NOMO-1 (cell line): Measurements from ENCODE around the gene SLC38A3.
A peak's percentile ranks its signal among the peaks of the same experiment; 100 is the strongest.

Source experiments
- DNase-seq, 2 experiments: peaks; one replicate each; lab custom pipeline; 2025; ENCODE audit not compliant: unreplicated experiment in 2 of 2; lab: John Stamatoyannopoulos, UW

Gene SLC38A3

DNA sequence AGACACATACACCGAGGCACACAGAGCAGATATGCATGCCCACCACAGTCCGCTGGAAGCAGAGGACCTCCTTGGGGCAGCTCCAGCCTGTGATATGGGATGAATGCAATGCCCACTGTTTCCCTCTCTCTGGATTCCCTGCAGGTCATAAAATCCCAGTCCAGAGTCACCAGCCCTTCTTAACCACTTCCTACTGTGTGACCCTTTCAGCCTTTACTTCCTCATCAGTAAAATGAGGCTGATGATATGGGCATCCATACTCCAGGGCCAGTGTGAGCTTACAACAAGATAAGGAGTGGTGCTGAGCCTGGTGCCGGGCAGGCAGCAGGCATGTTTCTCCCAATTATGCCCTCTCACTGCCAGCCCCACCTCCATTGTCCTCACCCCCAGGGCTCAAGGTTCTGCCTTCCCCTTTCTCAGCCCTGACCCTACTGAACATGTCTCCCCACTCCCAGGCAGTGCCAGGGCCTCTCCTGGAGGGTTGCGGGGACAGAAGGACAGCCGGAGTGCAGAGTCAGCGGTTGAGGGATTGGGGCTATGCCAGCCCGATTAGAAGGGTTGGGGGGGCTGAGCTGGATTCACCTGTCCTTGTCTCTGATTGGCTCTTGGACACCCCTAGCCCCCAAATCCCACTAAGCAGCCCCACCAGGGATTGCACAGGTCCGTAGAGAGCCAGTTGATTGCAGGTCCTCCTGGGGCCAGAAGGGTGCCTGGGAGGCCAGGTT lies 14.0 kb upstream of the SLC38A3 start, which contains the start of gene GNAT1:
GNAT1 (plus strand) TSS at position 675 of the 725 bp plus-strand sequence. CDS start 116 bp downstream, outside the sequence.
- DNase-seq, result peak; percentile 36 to 73

DNA sequence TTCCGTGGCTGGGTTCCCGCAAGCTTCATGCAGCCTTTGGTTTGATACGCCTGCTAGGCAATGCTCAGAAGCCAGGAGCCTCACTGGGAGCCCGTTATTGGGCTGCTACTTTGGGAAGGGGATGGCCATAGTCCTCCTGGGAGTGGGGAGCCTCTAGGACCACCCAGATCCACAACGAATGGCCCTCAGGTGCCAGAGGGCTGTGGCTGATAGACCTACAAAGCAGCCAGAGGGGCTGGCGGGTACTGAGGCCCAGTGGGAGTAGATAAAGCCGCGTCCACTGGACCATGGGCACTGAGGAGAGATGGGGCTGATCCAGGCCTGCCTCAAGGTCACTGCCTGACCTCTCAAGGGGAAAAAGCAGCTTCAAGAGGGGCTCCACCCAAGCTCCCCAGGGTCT lies 12.9 kb upstream of the SLC38A3 start:
- DNase-seq, result no peak

DNA sequence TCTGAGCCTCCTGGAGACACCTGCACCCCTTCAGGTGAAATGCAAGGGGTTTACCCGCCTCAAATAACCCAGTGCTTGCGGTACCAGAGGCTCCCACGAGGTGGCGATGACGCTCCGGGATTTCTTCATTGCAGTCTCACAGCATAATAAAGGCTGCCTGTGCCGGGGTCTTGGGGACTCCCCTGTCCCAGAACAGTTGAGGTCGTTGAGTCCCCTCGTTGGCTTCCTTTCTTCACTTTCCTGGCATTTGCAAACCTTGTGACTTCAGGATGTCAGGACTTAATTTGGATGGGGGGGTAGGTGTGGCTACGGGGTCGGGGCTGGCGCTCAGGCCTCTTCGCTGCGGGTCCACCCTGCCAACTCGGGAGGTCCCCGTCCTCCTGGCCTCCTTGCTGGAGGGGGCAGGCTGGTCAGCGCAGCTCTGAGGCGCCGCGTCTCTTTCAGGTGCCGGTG lies 12.4 kb upstream of the SLC38A3 start:
- peak; percentile 11 to 39 for DNase-seq

DNA sequence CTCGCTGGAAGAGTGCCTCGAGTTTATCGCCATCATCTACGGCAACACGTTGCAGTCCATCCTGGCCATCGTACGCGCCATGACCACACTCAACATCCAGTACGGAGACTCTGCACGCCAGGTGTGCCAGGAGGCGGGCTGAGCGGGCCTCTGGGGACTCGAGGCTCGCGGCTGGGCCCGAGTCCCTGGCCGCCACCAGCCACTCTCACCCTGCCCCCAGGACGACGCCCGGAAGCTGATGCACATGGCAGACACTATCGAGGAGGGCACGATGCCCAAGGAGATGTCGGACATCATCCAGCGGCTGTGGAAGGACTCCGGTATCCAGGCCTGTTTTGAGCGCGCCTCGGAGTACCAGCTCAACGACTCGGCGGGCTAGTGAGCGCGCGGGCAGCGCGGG lies 11.8 kb upstream of the SLC38A3 start:
- no peak for DNase-seq

DNA sequence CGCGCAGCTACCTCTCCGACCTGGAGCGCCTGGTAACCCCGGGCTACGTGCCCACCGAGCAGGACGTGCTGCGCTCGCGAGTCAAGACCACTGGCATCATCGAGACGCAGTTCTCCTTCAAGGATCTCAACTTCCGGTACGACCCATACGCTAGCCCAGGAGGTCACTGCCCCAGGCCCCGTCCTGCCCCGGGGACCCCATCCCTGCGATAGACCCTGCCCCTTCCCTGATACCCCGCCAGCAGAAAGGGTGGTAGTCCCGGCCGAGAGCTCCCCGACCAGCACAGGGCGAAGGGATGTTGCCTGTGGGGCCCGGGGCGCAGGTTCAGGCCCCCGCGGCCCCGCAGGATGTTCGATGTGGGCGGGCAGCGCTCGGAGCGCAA lies 11.3 kb upstream of the SLC38A3 start:
- DNase-seq, result no peak

DNA sequence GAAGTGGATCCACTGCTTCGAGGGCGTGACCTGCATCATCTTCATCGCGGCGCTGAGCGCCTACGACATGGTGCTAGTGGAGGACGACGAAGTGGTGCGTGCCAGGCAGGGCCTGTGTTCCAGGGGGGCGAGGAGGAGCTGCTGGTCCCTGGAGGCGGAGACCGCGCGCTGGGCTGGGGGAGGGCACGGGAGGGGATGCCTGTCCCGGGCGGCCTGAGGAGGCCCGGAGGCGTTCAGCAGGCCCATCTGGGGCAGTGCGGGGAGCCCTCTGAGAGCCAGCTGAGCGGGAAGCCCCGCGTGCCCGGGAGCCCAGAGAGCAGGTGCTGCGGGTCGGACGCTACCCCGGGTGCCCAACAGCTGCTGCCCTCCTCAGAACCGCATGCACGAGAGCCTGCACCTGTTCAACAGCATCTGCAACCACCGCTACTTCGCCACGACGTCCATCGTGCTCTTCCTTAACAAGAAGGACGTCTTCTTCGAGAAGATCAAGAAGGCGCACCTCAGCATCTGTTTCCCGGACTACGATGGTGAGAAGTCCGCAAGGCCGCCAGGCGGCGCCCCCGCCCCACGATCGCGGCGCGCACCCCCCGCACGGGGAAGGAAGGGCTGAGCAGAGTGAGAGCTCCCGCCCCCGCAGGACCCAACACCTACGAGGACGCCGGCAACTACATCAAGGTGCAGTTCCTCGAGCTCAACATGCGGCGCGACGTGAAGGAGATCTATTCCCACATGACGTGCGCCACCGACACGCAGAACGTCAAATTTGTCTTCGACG lies 10.8 kb upstream of the SLC38A3 start:
- DNase-seq, result peak; percentile 33 to 49

DNA sequence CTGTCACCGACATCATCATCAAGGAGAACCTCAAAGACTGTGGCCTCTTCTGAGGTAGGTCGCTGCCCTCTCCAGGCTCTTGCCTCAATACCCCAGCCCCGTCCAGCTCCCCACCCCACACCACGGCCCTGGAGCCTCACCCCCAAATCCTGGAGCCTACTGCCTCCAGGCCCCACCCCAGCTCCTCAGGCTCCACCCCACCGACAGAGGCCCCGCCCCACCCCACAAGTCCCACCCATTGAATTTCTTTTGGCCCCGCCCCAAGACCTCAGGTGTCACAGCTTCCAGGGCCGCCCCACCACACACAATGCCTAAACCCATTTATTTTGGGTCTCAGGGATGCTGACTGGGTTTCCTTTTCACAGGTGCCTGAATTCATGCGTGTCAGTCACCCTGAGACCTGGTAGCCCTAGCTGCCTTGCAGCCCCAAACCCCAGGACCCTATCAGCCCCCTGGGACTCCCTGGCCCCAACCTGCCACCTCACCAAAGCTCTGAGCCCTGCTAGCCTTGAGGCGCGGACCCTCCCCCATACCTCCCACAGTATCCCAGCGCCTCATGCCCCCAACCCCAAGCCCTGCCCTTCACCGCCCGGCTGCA lies 10.1 kb upstream of the SLC38A3 start:
- DNase-seq, result no peak

DNA sequence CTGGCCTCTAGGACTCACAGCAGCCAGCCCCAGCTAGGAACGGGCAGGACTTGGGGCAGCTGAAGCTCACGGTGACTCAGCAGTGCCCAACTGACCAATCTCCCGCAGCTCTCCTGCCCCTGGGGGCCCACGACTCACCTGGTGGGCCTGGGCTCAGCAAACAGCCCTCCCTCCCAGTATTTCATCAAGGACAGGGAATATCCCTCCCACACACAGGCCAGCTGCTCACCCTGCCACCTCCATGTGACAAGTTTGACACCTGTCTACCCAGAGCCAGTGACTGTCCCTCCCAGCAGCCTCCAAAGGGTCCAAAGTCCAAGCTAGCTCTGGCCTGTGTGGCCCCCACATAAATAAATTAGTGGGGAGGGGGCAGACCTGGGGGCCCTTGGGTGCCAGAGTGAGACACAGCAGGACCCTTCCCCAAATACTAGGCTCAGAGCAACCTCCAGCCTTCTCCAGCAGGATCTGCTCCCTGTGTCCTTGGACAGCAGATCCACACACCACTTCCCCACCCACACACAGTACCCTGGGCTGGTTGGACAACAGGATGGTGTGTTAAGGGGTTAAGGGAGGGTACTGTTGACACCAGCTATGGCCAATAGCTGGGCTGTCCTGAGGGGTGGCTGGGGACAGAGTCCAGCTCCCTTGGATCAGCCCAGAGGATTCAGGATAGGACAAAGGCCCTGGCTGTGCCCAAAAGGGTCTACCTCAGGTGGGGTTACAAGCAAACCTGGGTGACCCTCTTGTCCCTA lies 9.4 kb upstream of the SLC38A3 start:
- no peak for DNase-seq

DNA sequence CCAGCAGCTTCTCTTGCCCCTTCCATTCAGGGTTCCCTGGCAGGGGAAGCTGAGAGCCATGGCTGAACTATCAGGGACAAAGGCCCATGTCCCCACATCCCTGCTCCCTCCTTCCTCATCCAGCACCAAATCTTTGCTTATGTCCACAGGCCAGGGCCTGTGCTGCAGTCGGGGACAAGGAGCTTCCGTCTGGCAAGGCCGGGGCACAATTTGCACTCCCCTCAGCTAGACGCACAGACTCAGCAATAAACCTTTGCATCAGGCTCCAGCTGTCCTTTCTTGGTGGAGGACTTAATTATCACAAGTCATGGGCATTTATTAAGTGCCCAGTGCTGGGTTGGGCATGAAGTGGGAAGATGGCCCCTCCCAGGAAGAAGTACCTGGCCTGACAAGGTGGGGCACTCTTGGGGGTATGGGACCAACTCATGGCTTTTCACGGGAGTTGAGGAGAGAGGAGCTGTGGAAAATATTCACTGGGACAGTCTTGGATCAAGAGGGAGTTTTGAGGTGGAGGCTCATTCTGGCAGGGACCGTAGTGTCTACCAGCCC lies 8.7 kb upstream of the SLC38A3 start:
- DNase-seq, result no peak

DNA sequence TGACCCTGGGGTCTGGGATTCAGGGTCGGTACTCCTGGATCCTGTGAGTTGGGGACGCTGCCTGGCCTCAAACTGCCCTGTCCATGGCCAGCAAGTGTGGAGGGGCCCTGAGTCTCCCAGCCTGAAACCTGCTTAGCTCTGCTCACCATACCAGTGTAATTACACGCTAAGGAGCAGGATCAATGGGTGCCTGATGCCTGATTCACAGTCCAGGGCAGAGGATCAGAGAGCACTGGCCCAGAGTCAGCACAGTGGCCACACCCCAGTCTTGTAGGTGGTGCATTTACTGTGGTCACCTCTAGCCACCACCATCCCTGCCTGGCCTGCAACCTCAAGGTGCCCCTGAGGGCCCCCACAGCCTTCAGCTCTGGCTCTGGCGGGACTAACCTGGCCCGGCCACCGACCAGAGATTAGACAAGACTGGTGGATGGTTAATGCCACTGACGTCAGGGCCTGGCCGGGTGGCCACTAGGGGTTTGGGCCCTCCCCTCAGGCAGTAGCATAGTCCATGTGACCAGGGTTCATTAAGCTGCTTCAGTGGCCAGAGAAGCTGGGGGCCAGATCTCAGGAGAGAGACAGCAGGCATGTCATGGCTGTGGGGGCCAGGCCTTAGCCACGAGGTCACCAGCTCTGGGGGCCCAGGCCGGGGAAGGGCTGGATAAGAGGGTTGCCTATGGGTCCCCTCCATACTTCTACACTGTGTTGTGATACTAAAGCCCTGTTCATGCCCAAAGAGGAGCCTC lies 3.3 kb upstream of the SLC38A3 start:
- DNase-seq, result no peak

DNA sequence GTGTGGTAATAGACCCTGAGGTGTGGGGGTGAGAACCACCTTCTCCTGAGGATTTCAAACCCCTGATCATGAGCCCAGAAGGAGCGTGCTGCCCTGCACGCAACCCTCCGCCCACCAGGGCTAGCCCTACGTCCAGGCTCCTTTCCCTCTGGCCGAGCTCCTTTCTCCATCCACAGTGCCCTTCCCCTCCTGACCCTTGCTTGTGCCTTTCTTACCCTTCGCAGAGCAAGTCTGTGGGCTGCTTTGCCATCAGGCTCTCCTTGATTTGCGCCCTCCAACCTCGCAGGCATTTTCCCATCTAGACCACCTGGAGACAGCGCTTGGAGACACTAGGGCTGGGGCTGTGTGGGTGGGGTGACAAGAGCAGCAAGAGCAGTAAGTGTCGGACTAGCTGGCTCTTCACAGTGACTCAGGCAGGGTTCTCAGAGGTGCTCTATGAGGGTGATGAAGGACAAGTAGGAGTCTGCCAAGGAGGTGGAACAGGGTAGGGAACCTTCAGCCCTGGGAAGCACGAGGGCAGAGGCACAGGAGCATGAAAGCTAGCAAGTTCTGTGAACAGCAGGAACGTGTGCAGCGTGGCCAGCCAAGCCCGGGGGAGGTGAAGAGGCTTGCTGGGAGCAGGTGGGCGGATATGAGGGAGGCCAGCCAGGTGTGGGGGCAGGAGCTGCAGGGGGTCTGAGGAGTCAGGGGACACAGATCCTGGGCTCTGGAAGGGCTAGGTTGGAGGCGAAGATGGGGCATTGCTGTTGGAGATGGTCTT lies 2.5 kb upstream of the SLC38A3 start:
- DNase-seq, result no peak

DNA sequence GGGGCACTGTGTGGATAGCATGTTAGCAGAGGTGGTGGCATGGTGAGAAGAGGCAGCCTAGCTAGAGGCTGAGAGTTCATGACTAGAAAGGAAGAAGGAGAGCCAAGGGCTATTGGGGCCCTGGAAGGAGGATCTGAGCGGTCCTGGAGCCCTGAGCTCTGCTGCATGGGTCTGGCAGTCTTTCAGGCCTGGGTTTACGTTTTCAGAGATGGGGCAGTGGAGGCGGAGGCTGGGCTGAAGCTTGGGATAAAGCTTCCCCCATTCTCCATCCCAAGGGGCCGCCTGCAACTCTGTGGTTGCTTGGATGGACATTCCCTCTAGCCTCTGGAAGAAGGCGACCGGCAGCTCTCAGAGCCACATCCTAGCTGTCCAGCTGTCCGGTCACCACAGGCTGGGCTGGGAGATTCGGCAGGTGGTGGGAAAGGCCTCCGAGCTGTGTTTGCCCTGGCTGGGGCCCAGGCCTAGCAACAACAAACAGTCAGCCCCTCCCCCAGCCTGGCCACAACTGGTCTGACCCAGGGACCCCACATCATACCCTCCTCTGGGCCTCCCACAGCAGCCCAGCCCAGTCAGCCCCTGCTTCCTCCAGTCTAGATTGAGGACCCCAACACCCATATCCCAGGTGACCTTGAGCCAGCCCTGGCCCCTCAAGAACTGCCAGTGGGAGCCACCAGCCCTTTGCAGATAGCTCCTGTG lies 1.8 kb upstream of the SLC38A3 start:
- no peak for DNase-seq

DNA sequence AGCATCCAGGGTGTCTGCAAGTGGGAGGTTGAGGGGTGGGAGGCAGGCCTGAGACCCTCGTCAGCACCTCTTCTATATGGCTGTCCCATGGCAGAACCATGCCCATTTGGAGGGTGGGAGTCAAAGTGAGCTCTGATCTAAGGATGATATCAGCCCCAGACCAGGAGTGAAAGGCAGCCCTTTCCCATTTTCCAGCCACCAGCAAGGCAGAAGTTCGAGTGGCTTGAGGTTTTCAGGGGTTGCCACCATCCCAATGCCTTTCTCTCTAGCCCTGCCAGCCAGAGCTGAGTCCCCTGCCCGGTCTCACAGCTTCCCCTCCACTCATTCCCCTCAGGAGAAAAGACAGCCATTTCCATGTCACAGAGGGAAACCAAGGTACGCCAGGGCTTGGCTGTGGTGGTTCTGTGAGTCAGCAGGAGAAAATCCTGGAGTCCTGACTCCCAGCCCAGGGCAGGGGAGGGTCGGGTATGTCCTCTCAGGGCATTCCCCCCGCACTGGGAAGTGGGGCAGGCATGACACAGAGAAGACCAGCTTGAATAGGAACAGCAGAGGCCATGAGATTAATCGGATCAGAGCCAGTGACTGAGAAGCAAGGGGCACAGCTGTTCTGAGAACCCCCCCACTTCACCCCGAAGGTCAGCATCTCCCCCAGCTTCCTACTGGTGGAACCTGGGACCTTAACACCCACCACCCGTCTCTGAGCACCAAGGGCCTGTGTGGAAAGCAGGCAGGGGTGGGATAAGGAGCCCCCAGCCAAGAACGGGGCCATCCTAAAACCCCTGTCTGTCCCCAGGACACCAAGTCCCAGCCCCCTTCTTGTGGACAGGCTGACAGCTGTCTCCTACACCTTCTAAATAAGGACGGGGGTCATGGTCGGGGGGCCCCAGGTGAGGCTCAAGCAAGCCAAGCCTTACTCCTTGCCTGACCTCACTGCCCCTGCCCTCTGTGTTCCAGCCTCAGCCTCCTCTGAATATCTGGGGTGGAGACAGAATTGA lies 965 bp upstream of the SLC38A3 start:
- no peak for DNase-seq

DNA sequence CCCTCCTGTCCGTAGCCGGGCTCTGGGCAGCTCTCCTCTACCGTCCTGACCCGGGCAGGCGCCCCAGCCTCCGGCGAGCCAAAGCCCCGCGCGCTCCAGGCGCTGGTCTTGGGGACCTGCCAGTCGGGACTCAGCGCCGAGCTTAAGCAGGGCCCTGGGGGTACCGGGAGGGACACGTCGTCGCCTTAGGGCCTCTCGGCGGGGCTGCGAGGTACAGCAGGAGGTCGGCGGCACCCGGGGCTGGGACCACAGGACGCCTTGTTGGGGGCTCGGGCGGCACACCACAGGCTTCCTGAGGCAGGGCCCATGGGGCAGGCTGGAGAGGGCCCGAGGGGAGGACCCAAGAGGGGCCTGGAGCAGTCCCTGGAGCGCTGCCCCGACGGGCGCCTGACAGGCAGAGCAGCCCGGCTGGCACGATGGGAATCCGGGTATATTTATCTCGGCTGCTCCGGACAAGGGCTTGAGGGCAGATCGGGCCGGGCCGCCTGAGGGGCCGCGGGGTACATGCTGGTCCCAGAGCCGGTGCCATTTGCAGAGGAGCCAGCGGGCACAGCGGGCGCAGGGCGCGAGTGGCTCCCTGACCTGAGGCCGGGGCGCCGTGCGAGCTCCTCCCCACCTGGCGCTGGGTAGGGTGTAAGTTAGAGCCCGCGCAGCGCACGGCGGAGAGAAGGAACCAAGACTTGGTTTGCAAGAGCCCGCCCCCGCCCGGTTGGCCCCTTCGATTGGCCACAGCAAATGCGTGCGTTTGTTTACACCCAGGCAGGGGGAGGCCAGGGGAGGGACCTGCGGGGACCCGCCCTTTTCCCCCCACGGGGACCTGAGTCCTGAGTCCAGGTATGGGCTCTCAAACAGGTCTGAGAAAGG lies 574 bp downstream of the SLC38A3 start:
- peak; percentile 20 to 30 for DNase-seq

DNA sequence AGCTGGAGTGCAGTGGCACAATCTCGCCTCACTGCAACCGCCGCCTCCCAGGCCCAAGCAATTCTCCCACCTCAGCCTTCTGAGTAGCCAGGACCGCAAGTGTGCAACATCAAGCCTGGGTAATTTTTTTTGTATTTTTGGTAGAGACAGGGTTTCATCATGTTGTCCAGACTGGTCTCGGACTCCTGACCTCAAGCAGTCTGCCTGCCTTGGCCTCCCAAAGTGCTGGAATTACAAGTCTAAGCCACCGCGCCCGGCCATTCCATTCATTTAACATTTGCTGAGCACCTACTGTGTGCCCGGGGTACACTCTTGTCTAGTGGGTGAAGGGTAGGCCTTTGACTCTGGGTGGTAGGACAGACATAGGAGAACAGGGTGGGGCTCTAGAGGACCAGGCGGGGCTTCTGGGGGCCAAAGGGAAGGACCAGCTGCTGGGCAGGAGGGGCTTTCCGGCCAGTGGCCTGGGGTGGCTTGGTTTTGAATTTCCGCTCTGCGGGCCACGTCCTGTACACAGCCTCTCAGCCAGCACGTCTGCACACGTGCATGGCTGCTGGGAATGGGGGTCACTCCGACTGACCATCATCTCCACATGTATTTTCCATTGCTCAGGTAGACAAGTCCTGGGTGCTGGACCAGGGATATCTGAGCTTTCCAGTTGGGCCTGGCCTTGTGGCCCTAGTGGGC lies 2.4 kb downstream of the SLC38A3 start:
- no peak for DNase-seq
